Limb (tissue), 2 donors: ENCODE results near the gene IFNL1.
"Not testable (repeated sequence)": the region's sequence is repeated elsewhere in the genome, so short reads cannot be mapped to it uniquely, and the experiment has no call there.

Source experiments
- DNase-seq, 2 donors: peaks; one replicate each; pipeline ENCODE4 v3.0.0-alpha.2; 2016; ENCODE audit errors: extremely low spot score in 2 of 2

The IFNL1 gene

GRCh38 chr19:39308531-39309304 is 12.5 kb downstream of the IFNL1 start:
- DNase-seq: no peak

GRCh38 chr19:39309305-39309670 is 13.1 kb downstream of the IFNL1 start:
- not testable (repeated sequence) for DNase-seq

GRCh38 chr19:39310558-39311311 is 14.5 kb downstream of the IFNL1 start:
- no peak for DNase-seq

- no peak for DNase-seq
These were observed 18.0 kb downstream of the IFNL1 start for GRCh38 chr19:39314016-39314728.

GRCh38 chr19:39315933-39316332 is 19.7 kb downstream of the IFNL1 start:
- DNase-seq: no peak

GRCh38 chr19:39316627-39317321 is 20.6 kb downstream of the IFNL1 start:
- DNase-seq: no peak

- DNase-seq: no peak
These were observed 21.3 kb downstream of the IFNL1 start for GRCh38 chr19:39317476-39317875.

- DNase-seq: no peak
These were observed 21.9 kb downstream of the IFNL1 start for GRCh38 chr19:39318071-39318470.

- DNase-seq: no peak
These were observed 22.5 kb downstream of the IFNL1 start for GRCh38 chr19:39318690-39319089.

- no peak for DNase-seq
These were observed 23.1 kb downstream of the IFNL1 start for GRCh38 chr19:39319098-39319891.

- no peak for DNase-seq
These were observed 23.7 kb downstream of the IFNL1 start for GRCh38 chr19:39319892-39320248.

- no peak for DNase-seq
These were observed 25.1 kb downstream of the IFNL1 start for GRCh38 chr19:39321117-39321831.

GRCh38 chr19:39321832-39322176 is 25.6 kb downstream of the IFNL1 start:
- DNase-seq: no peak

GRCh38 chr19:39324242-39324842 is 28.1 kb downstream of the IFNL1 start:
- no peak for DNase-seq

- DNase-seq: no peak
These were observed 29.8 kb downstream of the IFNL1 start for GRCh38 chr19:39325778-39326665.

- DNase-seq: no peak
These were observed 31.3 kb downstream of the IFNL1 start for GRCh38 chr19:39327363-39328045.

GRCh38 chr19:39328046-39328705 is 32.0 kb downstream of the IFNL1 start:
- peak; percentile 70 to 92 for DNase-seq

- no peak for DNase-seq
These were observed 33.7 kb downstream of the IFNL1 start for GRCh38 chr19:39329948-39330347.
